Measurements from ENCODE around the gene SH3BP5L. TPM values are rescaled to one million over a fixed set of nuclear protein-coding genes. Genes with fewer than 3 reads are reported as not detected.

SH3BP5L gene
- total and polyA plus RNA-seq, 2 of the 13 experiments (the other 11 are each of a cell fraction or from before 2014, with no cell fraction given) = 10.3 to 14.9 TPM

- no peak for TF ChIP-seq ZSCAN21 (CRISPR knock-in tag; IDR thresholded peaks at IDR 0.05; ENCODE audit: borderline replicate concordance)
- no peak for TF ChIP-seq HOMEZ (CRISPR knock-in tag; IDR thresholded peaks at IDR 0.05; ENCODE audit: low read depth)
- TF ChIP-seq ZNF484 (CRISPR knock-in tag; IDR thresholded peaks at IDR 0.05; ENCODE audit: borderline replicate concordance, low read depth) = no peak
- no peak for TF ChIP-seq TARDBP (CRISPR knock-in tag; IDR thresholded peaks at IDR 0.05)
- TF ChIP-seq ZBTB34 (CRISPR knock-in tag; IDR thresholded peaks at IDR 0.05) = 0 out of 2 replicates have a peak, but pooled peaks have one; percentile 7
- no peak for TF ChIP-seq ZNF678 (CRISPR knock-in tag; IDR thresholded peaks at IDR 0.05)
- TF ChIP-seq ZNF224 (CRISPR knock-in tag; IDR thresholded peaks at IDR 0.05) = no peak
- no peak for TF ChIP-seq ATF6 (CRISPR knock-in tag; conservative IDR thresholded peaks at IDR 0.05)
- no peak for TF ChIP-seq KDM1A (CRISPR knock-in tag; IDR thresholded peaks at IDR 0.05)
- TF ChIP-seq GABPB1 (CRISPR knock-in tag; IDR thresholded peaks at IDR 0.05) = no peak; the same call in 1 of the 2 replicates
- no peak for TF ChIP-seq ZNF33A (CRISPR knock-in tag; IDR thresholded peaks at IDR 0.05; ENCODE audit: borderline replicate concordance)
- TF ChIP-seq POLR2A (IDR thresholded peaks at IDR 0.05; ENCODE audit: insufficient read depth in 1 of 2, low read depth in 2 of 2, low read length in 2 of 2) = no peak
- no peak for TF ChIP-seq SP1 (IDR thresholded peaks at IDR 0.05)
- TF ChIP-seq SP1 (CRISPR knock-in tag; IDR thresholded peaks at IDR 0.05) = no peak
- TF ChIP-seq CAMTA2 (CRISPR knock-in tag; IDR thresholded peaks at IDR 0.05; ENCODE audit: borderline replicate concordance) = no peak
- no peak for TF ChIP-seq PHF8 (CRISPR knock-in tag; IDR thresholded peaks at IDR 0.05)
- no peak for TF ChIP-seq DR1 (CRISPR knock-in tag; IDR thresholded peaks at IDR 0.05)
- no peak for TF ChIP-seq ZBTB39 (CRISPR knock-in tag; IDR thresholded peaks at IDR 0.05)
- no peak for TF ChIP-seq NR3C1 (CRISPR knock-in tag; IDR thresholded peaks at IDR 0.05)
- TF ChIP-seq KMT2A (CRISPR knock-in tag; IDR thresholded peaks at IDR 0.05) = no peak; the same call in 1 of the 2 replicates
- peak; percentile 27 for TF ChIP-seq ZMYM4 (CRISPR knock-in tag; IDR thresholded peaks at IDR 0.05)
- no peak for TF ChIP-seq BORCS8-MEF2B (CRISPR knock-in tag; IDR thresholded peaks at IDR 0.05)
- TF ChIP-seq MEIS1 (CRISPR knock-in tag; IDR thresholded peaks at IDR 0.05; ENCODE audit: borderline replicate concordance) = no peak
Measured at GRCh38 chr1:248873993-248874533, 48.3 kb upstream of the SH3BP5L start (continued).
